HG03064 (cell line): ENCODE results near the gene FER.
"Not testable (repeated sequence)": the region's sequence is repeated elsewhere in the genome, so short reads cannot be mapped to it uniquely, and the experiment has no call there.

Experiments
- ATAC-seq: cut with Tn5 transposase; IDR thresholded peaks from one replicate; pipeline ENCODE4 v1.9.1; 2021; ENCODE audit warnings: low read depth; ENCODE audit not compliant: unreplicated experiment

FER gene

GRCh38 chr5:108797396-108797795 lies 49.7 kb downstream of the FER start:
- ATAC-seq = no peak

DNA sequence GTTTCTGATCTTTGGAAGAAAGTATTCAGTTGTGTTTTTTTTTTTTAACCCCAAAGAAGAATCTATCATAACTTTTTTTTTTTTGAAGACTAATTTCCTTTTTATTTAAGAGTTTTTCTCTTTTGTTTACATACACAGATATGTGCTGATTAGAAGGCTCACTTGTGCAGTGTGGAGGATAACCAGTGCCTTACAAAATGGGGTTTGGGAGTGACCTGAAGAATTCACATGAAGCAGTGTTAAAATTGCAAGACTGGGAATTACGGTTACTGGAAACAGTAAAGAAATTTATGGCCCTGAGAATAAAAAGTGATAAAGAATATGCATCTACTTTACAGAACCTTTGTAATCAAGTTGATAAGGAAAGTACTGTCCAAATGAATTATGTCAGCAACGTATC lies 50.3 kb downstream of the FER start:
- ATAC-seq = no peak

- no peak for ATAC-seq
These were observed 51.0 kb downstream of the FER start for GRCh38 chr5:108798513-108799265.

DNA sequence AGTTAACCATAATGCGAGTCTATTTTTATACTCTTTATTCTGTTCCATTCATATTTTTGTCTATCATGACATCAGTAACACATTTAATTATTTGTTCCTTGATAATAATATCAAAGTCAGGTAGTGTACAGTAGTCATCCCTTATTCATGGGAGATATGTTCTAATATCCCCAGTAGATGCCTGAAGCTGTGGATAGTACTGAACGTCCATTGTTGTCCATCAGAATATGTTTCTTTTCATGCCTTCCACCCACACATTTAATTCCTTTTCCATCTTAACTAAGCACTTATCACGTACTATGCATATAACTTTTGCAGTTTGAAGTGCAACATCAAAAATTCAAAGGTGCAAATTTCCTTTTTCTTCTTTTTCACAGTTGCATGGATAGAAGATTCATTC lies 53.6 kb downstream of the FER start:
- ATAC-seq = no peak

GRCh38 chr5:108801776-108802175 lies 54.1 kb downstream of the FER start:
- no peak for ATAC-seq

DNA sequence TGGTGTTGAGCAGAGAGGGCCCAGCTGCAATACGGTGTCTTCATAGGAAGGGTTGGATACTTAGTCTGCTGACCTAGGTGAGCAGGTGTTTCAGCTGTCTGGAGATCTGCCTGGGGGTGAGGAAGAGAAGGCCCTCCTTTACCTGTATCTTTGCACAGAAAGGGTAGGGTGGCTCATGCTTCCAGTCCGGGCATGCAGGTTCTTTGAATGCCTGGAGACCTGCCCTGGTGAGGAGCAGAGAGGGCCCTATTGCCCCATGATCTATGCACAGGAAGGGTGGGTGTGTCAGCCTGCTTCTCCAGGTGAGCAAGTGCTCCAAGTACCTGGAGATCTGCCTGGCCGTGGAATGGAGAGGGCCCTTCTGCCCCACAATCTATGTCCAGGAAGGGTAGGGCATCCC lies 63.0 kb downstream of the FER start:
- ATAC-seq = no peak

- ATAC-seq = no peak
These were observed 66.0 kb downstream of the FER start for GRCh38 chr5:108813673-108814072.

GRCh38 chr5:108814551-108814950 lies 66.9 kb downstream of the FER start:
- no peak for ATAC-seq

- ATAC-seq = peak; percentile 90
These were observed 71.0 kb downstream of the FER start for GRCh38 chr5:108818613-108819272.

- no peak for ATAC-seq
These were observed 73.3 kb downstream of the FER start for GRCh38 chr5:108820983-108821382.

GRCh38 chr5:108822211-108822947 lies 74.7 kb downstream of the FER start:
- no peak for ATAC-seq

- ATAC-seq = no peak
These were observed 79.4 kb downstream of the FER start for GRCh38 chr5:108827131-108827530.

DNA sequence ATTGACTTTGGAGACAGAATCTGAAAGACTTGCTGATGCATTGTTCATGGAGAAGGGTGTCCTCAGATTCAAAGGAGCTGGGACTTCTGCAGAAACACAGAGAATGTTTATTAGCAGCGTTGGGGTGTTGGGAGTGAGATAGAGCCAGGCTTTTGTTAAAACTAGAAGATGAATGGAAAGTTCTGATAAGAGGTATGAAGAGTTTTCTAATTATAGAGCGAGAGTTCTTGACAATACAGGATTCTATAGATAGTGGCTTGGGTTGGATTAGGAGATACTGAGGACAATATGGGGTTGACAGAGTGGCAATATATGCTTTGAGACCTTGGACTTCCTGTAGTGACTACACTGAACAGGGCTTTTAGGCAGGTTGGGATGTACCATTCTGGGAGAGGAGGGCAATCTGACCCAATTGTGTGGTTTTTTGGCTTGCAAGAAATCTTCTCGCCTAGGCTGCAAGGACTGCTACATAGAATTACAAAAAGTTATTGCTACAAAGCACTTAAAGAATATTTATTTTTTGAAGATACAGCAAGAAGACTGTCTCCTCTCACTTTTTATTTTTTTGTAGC lies 83.1 kb downstream of the FER start:
- ATAC-seq = no peak

DNA sequence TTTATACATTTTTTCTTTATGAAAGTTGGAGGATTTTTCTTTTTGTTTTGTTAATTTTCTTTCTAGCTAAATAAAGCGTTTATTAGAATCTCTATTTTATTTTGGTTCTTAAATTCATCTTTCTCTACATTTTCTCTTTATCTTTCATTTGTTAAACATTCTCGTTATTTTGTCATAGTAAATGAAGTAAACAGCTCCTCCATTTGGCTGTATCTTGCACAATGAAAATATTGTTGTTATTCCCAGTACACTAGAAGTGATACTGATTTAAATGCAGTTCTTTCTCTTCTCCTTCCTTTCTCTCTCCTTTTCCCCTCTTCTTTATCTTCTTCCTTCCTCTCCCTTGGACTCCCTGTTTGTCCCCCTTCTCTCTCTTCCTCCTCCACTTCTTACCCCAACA lies 88.8 kb downstream of the FER start:
- no peak for ATAC-seq

DNA sequence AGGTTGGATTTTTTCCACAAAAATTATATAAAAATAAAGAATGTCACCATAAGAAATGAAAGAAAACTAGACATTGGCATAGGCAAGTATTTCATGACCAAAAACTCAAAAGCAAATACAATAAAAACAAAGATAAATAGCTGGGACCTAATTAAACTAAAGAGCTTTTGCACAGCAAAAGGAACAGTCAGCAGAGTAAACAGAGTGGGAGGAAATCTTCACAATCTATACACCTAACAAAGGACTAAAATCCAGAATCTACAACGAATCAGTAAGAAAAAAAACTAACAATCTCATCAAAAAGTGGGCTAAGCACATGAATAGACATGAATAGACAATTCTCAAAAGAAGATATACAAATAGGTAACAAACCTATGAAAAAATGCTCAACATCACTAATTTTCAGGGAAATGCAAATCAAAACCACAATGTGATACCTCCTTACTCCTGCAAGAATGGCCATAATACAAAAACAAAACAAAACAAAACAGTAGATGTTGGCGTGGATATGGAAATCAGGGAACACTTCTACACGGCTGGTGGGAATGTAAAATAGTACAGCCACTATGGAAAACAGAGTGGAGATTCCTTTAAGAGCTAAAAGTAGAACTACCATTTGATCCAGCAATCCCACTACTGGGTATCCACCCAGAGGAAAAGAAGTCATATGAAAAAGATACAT lies 94.7 kb downstream of the FER start:
- not testable (repeated sequence) for ATAC-seq

DNA sequence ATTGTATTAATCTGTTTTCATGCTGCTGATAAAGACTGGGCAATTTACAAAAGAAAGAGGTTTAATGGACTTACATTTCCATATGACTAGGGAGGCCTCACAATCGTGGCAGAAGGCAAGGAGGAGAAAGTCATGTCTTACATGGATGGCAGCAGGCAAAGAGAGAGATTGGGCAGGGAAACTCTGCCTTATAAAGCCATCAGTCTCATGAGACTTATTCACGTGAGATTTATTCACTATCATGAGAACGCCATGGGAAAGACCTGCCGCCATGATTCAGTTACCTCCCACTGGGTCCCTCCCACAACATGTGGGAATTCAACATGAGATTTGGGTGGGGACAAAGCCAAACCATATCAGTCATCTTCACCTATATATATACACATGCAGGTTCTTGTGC lies 103.4 kb downstream of the FER start:
- not testable (repeated sequence) for ATAC-seq

- ATAC-seq = no peak
These were observed 110.2 kb downstream of the FER start for GRCh38 chr5:108857905-108858304.

- peak; percentile 90 for ATAC-seq
These were observed 111.3 kb downstream of the FER start for GRCh38 chr5:108858959-108859358.

DNA sequence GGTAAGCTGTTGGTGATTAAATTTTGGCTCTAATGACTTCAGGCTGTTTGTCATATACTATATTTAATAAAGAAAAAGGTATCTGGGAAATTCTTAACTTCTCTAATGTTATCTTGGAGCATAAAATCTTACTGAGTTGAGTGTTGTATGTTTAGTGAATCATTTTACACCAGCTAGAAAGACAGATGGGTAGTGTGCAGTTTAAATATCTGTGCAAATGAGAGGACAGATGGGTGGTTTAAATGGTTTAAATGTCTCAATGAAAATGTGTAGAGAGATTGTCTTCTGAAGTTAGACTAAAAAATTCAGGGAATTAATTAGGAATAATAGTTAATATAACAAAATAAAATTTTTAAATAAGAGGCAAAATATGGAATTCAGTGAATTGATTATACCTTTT lies 114.5 kb downstream of the FER start:
- no peak for ATAC-seq

DNA sequence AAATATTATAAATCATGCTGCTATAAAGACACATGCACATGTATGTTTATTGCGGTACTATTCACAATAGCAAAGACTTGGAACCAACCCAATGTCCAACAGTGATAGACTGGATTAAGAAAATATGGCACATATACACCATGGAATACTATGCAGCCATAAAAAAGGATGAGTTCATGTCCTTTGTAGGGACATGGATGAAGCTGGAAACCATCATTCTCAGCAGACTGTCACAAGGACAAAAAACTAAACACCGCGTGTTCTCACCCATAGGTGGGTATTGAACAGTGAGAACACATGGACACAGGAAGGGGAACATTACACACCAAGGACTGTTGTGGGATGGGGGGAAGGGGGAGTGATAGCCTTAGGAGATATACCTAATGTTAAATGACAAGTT lies 118.4 kb downstream of the FER start:
- ATAC-seq = not testable (repeated sequence)

DNA sequence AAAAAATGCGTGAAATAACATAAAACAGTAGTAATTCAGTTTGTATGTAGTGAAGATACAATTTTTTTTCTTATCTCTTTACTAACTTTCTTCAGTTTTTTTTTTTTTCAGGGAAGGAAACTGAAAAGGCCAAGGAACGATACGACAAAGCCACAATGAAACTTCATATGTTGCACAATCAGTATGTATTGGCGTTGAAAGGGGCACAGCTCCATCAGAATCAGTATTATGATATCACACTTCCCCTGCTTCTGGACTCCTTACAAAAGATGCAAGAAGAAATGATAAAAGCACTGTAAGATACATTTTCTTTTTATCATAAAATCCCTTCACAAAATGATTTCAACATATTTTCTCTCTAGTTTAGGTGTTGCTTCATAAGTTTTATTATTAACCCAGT lies 120.0 kb downstream of the FER start:
- no peak for ATAC-seq
